Activated naive CD8-positive, alpha-beta T cell (primary cell): ENCODE measurements around the gene RGMA.
"Not testable (repeated sequence)": the region's sequence is repeated elsewhere in the genome, so short reads cannot be mapped to it uniquely, and the experiment has no call there.

ENCODE experiments used
- H3K27ac Mint-ChIP-seq: one replicate; pipeline ENCODE4 v1.8.0; 2021; ENCODE audit warnings: mixed read lengths
- H3K27me3 Mint-ChIP-seq: one replicate; pipeline ENCODE4 v1.8.0; 2021; ENCODE audit warnings: mixed read lengths
- H3K36me3 Mint-ChIP-seq: one replicate; pipeline ENCODE4 v1.8.0; 2021; ENCODE audit warnings: mixed read lengths
- H3K4me1 Mint-ChIP-seq: one replicate; pipeline ENCODE4 v1.8.0; 2021; ENCODE audit warnings: low read depth, mixed read lengths
- H3K4me3 Mint-ChIP-seq: one replicate; pipeline ENCODE4 v1.8.0; 2021; ENCODE audit warnings: mild to moderate bottlenecking, mixed read lengths
- H3K9me3 Mint-ChIP-seq: one replicate; pipeline ENCODE4 v1.8.0; 2021; ENCODE audit warnings: low read depth, mixed read lengths

RGMA gene

DNA sequence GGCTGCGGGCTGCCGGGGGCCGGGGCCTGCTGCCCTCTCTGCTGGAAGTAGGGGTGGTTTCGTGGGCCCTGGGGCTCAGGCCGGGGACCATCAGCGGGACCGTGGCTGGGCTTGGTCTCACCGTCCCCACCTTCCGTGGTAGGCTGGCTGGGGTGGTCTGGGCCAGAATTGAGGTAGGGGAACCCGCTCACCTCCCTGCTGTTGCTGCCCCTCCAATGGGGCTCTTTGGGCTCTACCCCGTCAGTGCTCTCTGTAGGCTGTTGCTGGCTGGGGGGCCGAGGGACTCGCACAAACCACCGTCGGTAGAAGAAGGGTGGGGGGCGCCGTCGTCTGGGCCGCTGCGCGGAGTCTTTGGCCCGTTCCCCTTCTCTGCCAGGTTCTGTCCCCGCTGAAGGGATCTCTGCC lies 23.4 kb downstream of the RGMA start:
- H3K27ac Mint-ChIP-seq: no peak overlapping the region
- H3K4me1 Mint-ChIP-seq: no peaks in the 10 kb centered on the region
- no peaks in the 10 kb centered on the region for H3K9me3 Mint-ChIP-seq
- peaks cover 2% of the 10 kb centered on the region for H3K27me3 Mint-ChIP-seq
- no peak overlapping the region for H3K4me3 Mint-ChIP-seq
- no peaks in the 10 kb centered on the region for H3K36me3 Mint-ChIP-seq

GRCh38 chr15:93063796-93064690 lies 25.0 kb downstream of the RGMA start:
- Mint-ChIP-seq H3K27ac (no peak overlapping the region), H3K4me1 (no peaks in the 10 kb centered on the region), H3K9me3 (no peaks in the 10 kb centered on the region), H3K27me3 (peaks cover 2% of the 10 kb centered on the region), H3K4me3 (no peak overlapping the region), H3K36me3 (no peaks in the 10 kb centered on the region)

- Mint-ChIP-seq H3K9me3 (no peaks in the 10 kb centered on the region), H3K4me3 (no peak overlapping the region), H3K27me3 (peaks cover 2% of the 10 kb centered on the region), H3K36me3 (no peaks in the 10 kb centered on the region), H3K27ac (no peak overlapping the region), H3K4me1 (no peaks in the 10 kb centered on the region)
Measured at GRCh38 chr15:93063262-93063671, 25.7 kb downstream of the RGMA start.

- H3K4me1 Mint-ChIP-seq, H3K27me3 Mint-ChIP-seq, H3K36me3 Mint-ChIP-seq, H3K4me3 Mint-ChIP-seq, H3K9me3 Mint-ChIP-seq, H3K27ac Mint-ChIP-seq: not testable (repeated sequence)
Measured at GRCh38 chr15:93062628-93063261, 26.3 kb downstream of the RGMA start.

- Mint-ChIP-seq H3K27me3 (peaks cover 2% of the 10 kb centered on the region), H3K4me1 (no peaks in the 10 kb centered on the region), H3K4me3 (no peak overlapping the region), H3K9me3 (no peaks in the 10 kb centered on the region), H3K36me3 (no peaks in the 10 kb centered on the region), H3K27ac (no peak overlapping the region)
Measured at GRCh38 chr15:93060336-93061248, 28.4 kb downstream of the RGMA start.

DNA sequence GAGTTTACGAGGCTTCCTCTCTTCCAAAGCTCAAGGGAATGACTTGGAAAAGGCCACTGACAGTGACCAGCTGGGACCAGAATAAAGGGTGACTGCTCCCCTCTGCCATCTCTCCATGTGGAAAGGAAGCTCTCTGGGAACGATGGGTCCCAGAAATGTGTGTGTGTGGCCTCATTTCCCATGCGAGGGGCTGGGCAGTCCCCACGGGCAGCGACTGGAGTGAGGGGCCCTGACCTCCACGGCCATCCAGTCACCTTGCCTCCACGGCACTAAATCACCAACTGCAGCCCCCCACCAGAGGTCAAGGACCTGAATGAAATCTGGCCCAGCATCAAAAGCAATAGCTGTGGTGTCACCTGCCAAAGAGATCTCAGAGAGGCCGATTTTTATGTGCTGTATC lies 29.6 kb downstream of the RGMA start:
- Mint-ChIP-seq H3K27ac (no peak overlapping the region), H3K27me3 (peaks cover 2% of the 10 kb centered on the region), H3K36me3 (no peaks in the 10 kb centered on the region), H3K4me1 (no peaks in the 10 kb centered on the region), H3K4me3 (no peak overlapping the region), H3K9me3 (no peaks in the 10 kb centered on the region)

DNA sequence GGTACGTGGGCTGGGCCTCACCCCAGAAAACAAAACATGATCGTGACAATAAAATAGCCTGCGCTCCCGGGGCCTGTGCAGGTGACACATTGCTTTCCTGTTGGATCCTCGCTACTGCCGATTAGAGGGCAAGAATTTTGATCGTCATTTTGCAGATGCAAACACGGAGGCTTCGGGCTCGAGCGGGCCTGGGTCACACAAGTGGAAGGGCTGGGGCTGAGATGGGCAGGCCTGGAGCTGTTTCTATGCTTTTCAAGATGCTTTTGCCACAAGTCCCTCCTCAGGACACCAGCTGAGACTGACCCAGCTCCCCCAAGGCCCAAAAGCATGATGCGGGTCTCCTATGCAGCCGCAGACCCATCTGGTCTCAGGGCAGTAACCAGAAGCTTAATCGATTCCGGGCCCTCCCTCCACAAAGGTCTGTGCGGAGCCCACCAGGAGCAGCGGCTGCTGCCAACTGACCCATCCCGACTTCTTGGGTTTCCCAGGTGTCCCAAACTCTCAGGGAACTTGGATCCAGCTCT lies 30.0 kb downstream of the RGMA start:
- H3K36me3 Mint-ChIP-seq: no peaks in the 10 kb centered on the region
- H3K4me1 Mint-ChIP-seq: no peaks in the 10 kb centered on the region

DNA sequence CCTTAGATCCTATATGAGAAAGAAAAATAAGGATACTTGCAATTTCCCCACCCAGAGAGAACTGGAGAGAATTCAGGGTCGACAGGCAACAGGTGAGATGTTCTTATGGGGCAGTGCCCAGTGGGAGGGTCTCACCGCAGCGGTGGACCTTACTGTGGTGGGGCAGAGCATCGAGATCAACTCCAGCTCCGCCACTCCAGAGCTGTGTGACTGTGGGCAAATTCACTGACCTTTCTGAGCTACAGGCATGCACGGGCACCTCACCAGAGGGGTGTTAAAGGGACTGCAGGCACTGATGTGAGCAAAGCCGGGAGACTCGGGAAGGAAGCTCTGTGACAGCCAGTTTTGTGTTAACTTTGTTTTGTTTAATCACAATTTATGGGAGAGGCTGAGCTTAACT lies 30.9 kb downstream of the RGMA start:
- Mint-ChIP-seq H3K27ac (no peak overlapping the region), H3K36me3 (no peaks in the 10 kb centered on the region), H3K27me3 (no peaks in the 10 kb centered on the region), H3K4me3 (no peak overlapping the region), H3K4me1 (no peaks in the 10 kb centered on the region), H3K9me3 (no peaks in the 10 kb centered on the region)

More for the DNA sequence above, 30.0 kb downstream of the RGMA start:
- Mint-ChIP-seq H3K9me3 (no peaks in the 10 kb centered on the region), H3K27me3 (peaks cover 2% of the 10 kb centered on the region), H3K4me3 (no peak overlapping the region), H3K27ac (no peak overlapping the region)

DNA sequence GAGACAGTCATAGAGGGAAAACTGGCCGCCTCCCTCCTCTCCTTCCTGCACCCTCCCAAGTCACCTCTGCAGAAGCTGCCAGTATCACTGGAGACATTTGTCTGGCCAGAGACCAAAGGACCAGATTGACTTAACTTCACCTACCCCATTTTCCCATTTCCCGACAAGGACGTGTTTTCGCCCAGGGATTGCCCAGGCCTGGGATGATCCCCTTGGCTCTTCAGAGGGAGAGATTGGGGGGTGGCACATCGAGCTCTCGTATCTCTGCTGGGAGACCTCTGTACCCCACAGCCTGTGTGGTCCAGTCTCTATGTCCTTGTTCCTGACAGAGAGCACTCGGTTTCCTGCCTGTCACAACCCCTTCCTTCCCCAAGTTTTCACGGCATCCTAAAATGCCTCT lies 31.4 kb downstream of the RGMA start:
- H3K4me1 Mint-ChIP-seq: no peaks in the 10 kb centered on the region
- no peaks in the 10 kb centered on the region for H3K9me3 Mint-ChIP-seq
- no peaks in the 10 kb centered on the region for H3K27me3 Mint-ChIP-seq
- H3K4me3 Mint-ChIP-seq: no peak overlapping the region
- H3K27ac Mint-ChIP-seq: no peak overlapping the region
- no peaks in the 10 kb centered on the region for H3K36me3 Mint-ChIP-seq

GRCh38 chr15:93056836-93057235 lies 32.2 kb downstream of the RGMA start:
- Mint-ChIP-seq H3K4me3 (no peak overlapping the region), H3K4me1 (no peaks in the 10 kb centered on the region), H3K27me3 (no peaks in the 10 kb centered on the region)

DNA sequence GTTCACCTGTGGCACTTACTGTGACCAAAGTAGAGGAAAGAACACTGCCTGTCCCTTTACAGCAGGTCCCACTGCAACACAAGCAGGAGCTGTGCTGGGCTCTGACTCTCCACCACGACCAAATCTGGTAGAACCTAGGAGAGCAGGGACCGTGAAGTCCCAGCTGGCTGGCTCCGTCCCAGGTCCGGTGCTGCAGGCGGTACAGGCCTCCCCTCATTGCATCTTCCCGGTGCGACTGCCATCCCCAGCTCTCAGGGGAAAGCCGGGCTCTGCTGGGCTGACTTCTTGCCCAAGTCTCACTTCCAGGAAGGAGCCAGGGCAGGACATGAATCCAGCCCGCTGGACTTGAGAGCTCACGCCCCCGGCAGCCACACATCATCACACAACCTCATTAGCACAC lies 33.8 kb downstream of the RGMA start:
- Mint-ChIP-seq H3K27me3 (no peaks in the 10 kb centered on the region), H3K36me3 (no peaks in the 10 kb centered on the region), H3K4me1 (no peaks in the 10 kb centered on the region), H3K4me3 (no peak overlapping the region), H3K27ac (no peak overlapping the region), H3K9me3 (no peaks in the 10 kb centered on the region)

More at GRCh38 chr15:93056836-93057235, 32.2 kb downstream of the RGMA start:
- H3K36me3 Mint-ChIP-seq: no peaks in the 10 kb centered on the region
- H3K9me3 Mint-ChIP-seq: no peaks in the 10 kb centered on the region
- H3K27ac Mint-ChIP-seq: no peak overlapping the region

- Mint-ChIP-seq H3K4me3 (no peak overlapping the region), H3K27me3 (no peaks in the 10 kb centered on the region), H3K4me1 (peaks cover 16% of the 10 kb centered on the region), H3K36me3 (no peaks in the 10 kb centered on the region), H3K27ac (no peak overlapping the region), H3K9me3 (no peaks in the 10 kb centered on the region)
Measured at GRCh38 chr15:93052090-93052879, 36.7 kb downstream of the RGMA start.

- H3K27ac Mint-ChIP-seq: no peak overlapping the region
- H3K4me1 Mint-ChIP-seq: peaks cover 17% of the 10 kb centered on the region
- no peaks in the 10 kb centered on the region for H3K36me3 Mint-ChIP-seq
- H3K27me3 Mint-ChIP-seq: no peaks in the 10 kb centered on the region
- H3K9me3 Mint-ChIP-seq: peaks cover under 1% of the 10 kb centered on the region
- H3K4me3 Mint-ChIP-seq: no peak overlapping the region
Measured at GRCh38 chr15:93051236-93052089, 37.5 kb downstream of the RGMA start.
